ENCODE data around the gene UBR2.

UBR2 gene

DNA sequence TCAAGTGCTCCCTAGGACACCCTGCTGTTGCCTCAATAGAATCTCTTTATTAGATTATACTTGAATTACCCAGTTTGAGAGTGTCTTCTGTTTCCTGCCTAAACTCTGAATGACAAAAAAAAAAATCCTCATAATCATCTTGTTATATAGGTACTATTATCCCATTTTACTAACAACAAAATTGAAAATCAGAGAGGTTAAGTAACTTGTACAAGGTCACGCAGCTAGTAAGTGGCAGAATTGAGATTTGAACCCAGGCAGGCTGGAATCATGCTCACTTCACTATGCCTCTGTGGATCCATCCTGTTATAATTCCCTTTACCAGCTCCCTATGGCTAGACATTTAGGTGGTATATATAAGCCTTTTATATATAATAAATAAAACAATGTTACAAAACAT is 36.6 kb upstream of the UBR2 start:
- no peak for TF ChIP-seq FOXP2 (optimal IDR thresholded peaks at IDR 0.05; ENCODE audit: borderline replicate concordance, extremely low read depth, extremely low read length, insufficient read depth)
- TF ChIP-seq, protein P1, sequence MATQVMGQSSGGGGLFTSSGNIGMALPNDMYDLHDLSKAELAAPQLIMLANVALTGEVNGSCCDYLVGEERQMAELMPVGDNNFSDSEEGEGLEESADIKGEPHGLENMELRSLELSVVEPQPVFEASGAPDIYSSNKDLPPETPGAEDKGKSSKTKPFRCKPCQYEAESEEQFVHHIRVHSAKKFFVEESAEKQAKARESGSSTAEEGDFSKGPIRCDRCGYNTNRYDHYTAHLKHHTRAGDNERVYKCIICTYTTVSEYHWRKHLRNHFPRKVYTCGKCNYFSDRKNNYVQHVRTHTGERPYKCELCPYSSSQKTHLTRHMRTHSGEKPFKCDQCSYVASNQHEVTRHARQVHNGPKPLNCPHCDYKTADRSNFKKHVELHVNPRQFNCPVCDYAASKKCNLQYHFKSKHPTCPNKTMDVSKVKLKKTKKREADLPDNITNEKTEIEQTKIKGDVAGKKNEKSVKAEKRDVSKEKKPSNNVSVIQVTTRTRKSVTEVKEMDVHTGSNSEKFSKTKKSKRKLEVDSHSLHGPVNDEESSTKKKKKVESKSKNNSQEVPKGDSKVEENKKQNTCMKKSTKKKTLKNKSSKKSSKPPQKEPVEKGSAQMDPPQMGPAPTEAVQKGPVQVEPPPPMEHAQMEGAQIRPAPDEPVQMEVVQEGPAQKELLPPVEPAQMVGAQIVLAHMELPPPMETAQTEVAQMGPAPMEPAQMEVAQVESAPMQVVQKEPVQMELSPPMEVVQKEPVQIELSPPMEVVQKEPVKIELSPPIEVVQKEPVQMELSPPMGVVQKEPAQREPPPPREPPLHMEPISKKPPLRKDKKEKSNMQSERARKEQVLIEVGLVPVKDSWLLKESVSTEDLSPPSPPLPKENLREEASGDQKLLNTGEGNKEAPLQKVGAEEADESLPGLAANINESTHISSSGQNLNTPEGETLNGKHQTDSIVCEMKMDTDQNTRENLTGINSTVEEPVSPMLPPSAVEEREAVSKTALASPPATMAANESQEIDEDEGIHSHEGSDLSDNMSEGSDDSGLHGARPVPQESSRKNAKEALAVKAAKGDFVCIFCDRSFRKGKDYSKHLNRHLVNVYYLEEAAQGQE (IDR thresholded peaks at IDR 0.05; ENCODE audit: insufficient read depth in 1 of 2, low read depth in 2 of 2, low read length in 2 of 2): no peak
- TF ChIP-seq POLR2AphosphoS5 (IDR thresholded peaks at IDR 0.05; ENCODE audit: low read depth, low read length): no peak
- no peak for TF ChIP-seq SIN3A (IDR thresholded peaks at IDR 0.05; ENCODE audit: borderline replicate concordance, insufficient read depth, low read length)
- no peak for TF ChIP-seq TAF1 (IDR thresholded peaks at IDR 0.05; ENCODE audit: borderline replicate concordance, insufficient read depth, low read length)

- TF ChIP-seq FOXP2 (optimal IDR thresholded peaks at IDR 0.05; ENCODE audit: borderline replicate concordance, extremely low read depth, extremely low read length, insufficient read depth) (no peak), TAF1 (IDR thresholded peaks at IDR 0.05; ENCODE audit: borderline replicate concordance, insufficient read depth, low read length) (no peak), SIN3A (IDR thresholded peaks at IDR 0.05; ENCODE audit: borderline replicate concordance, insufficient read depth, low read length) (no peak), POLR2AphosphoS5 (IDR thresholded peaks at IDR 0.05; ENCODE audit: low read depth, low read length) (no peak)
- TF ChIP-seq, protein P1 (IDR thresholded peaks at IDR 0.05; ENCODE audit: insufficient read depth in 1 of 2, low read depth in 2 of 2, low read length in 2 of 2): no peak
Observed at GRCh38 chr6:42530296-42530695, 33.5 kb upstream of the UBR2 start.

GRCh38 chr6:42530751-42531150 is 33.1 kb upstream of the UBR2 start:
- TF ChIP-seq, protein P1 (IDR thresholded peaks at IDR 0.05; ENCODE audit: insufficient read depth in 1 of 2, low read depth in 2 of 2, low read length in 2 of 2): no peak
- no peak for TF ChIP-seq FOXP2 (optimal IDR thresholded peaks at IDR 0.05; ENCODE audit: borderline replicate concordance, extremely low read depth, extremely low read length, insufficient read depth)
- no peak for TF ChIP-seq POLR2AphosphoS5 (IDR thresholded peaks at IDR 0.05; ENCODE audit: low read depth, low read length)
- no peak for TF ChIP-seq SIN3A (IDR thresholded peaks at IDR 0.05; ENCODE audit: borderline replicate concordance, insufficient read depth, low read length)
- no peak for TF ChIP-seq TAF1 (IDR thresholded peaks at IDR 0.05; ENCODE audit: borderline replicate concordance, insufficient read depth, low read length)

DNA sequence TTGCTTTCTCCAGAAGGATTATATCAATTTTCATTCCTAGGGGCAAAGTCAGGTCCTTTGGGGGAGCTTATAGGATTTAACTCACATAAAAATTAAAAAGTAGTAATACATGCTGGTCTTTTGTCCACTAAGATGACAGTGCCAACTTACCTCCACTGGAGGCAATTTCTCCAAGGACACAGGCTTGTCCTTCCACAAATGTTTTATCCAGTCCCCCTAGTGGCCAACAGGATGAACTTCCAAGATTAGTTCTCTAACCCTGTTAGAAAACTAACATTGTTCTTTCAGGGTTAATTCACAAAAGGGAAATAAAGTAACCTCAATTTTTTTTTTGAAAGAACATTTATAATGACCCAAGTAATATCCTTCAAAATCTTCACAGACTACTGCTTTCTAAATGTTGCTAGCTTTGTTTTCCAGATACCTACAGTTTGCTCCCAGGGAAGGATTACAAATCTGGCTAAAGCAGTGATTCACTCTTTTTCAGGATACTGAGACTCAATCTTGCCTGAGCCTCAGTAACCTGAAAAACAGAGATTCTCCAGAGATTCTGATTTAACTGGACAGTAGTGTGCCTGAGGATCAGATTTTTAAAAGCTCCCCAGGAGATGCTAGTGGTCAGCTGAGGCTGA is 31.7 kb upstream of the UBR2 start:
- TF ChIP-seq TAF1 (IDR thresholded peaks at IDR 0.05; ENCODE audit: borderline replicate concordance, insufficient read depth, low read length) (no peak), POLR2AphosphoS5 (IDR thresholded peaks at IDR 0.05; ENCODE audit: low read depth, low read length) (no peak), SIN3A (IDR thresholded peaks at IDR 0.05; ENCODE audit: borderline replicate concordance, insufficient read depth, low read length) (no peak), FOXP2 (optimal IDR thresholded peaks at IDR 0.05; ENCODE audit: borderline replicate concordance, extremely low read depth, extremely low read length, insufficient read depth) (no peak)
- TF ChIP-seq, protein P1 (IDR thresholded peaks at IDR 0.05; ENCODE audit: insufficient read depth in 1 of 2, low read depth in 2 of 2, low read length in 2 of 2): no peak
